HepG2 (cell line): Measurements from ENCODE around the gene HDAC10. TPM values are rescaled to one million over a fixed set of nuclear protein-coding genes. Genes with fewer than 3 reads are reported as not detected.

ENCODE experiments used
- ATAC-seq: fragments of 200-7000 bp; cut with Tn5 transposase; 3 replicates; pipeline ENCODE4 v1.9.1; 2020; ENCODE audit warnings: mild to moderate bottlenecking, moderate library complexity
- BruUV-seq: library from RNA; stranded (reverse); fragments of 400-500 nt; replicated peaks from 2 replicates; lab custom pipeline; 2021; lab: Mats Ljungman, UMichigan
- CTCF ChIA-PET: fragments of 300-600 bp; formaldehyde crosslinking; extraction: SDS; loops from one replicate; lab custom pipeline; 2021; ENCODE audit warnings: low total read pairs, inconsistent platforms, low intra/inter-chr PET ratio; lab: Yijun Ruan, JAX
- POLR2A ChIA-PET: fragments of 350-600 bp; sonication (Branson Sonifier 250); formaldehyde crosslinking; loops from one replicate; lab custom pipeline; 2020; ENCODE audit warnings: antibody characterized with exemption, inconsistent platforms; lab: Yijun Ruan, JAX
- DNase-seq: peaks from one replicate; pipeline ENCODE4 v3.0.0-alpha.2; 2015; ENCODE audit warnings: low spot score
- FAIRE-seq: peaks from 3 replicates; lab custom pipeline; 2011; peaks lifted over from hg19 to GRCh38; lab: Jason Lieb, UNC
- H2AFZ ChIP-seq: one replicate; pipeline ENCODE4 v1.6.1; 2011; ENCODE audit warnings: low read length, inconsistent platforms
- H3K27ac ChIP-seq: fragments of 300-600 bp; 3 replicates; pipeline ENCODE4 v1.8.0; 2011; ENCODE audit warnings: mixed run types, mild to moderate bottlenecking, mixed read lengths, low read length, inconsistent platforms; ENCODE audit not compliant: insufficient read depth; ENCODE audit errors: extremely low read length
- H3K27me3 ChIP-seq, 2 experiments: fragments of 200-600 bp in 1 of 2; 2 replicates in 1 of 2; 3 replicates in 1 of 2; pipeline versions ENCODE4 v1.6.0 to v1.8.0; 2011; ENCODE audit warnings: low read length in 2 of 2, mild to moderate bottlenecking in 2 of 2, moderate library complexity in 2 of 2, inconsistent platforms in 1 of 2; ENCODE audit not compliant: insufficient read depth in 2 of 2, control insufficient read depth in 1 of 2
- H3K36me3 ChIP-seq, 2 experiments: fragments of 200-600 bp in 1 of 2; replicated peaks in 1 of 2; 2 replicates in 1 of 2; 3 replicates in 1 of 2; pipeline versions ENCODE4 v1.5.1 to v1.8.0; 2011; ENCODE audit warnings: low read length in 2 of 2, inconsistent platforms in 1 of 2; ENCODE audit not compliant: insufficient read depth in 2 of 2, control insufficient read depth in 1 of 2
- H3K4me1 ChIP-seq: 2 replicates; pipeline ENCODE4 v1.5.1; 2012; ENCODE audit warnings: low read length, inconsistent platforms; ENCODE audit not compliant: insufficient read depth
- H3K4me2 ChIP-seq: 2 replicates; pipeline ENCODE4 v1.6.0; 2011; ENCODE audit warnings: low read depth, low read length, inconsistent platforms
- H3K4me3 ChIP-seq, 3 experiments: fragments of 200-600 bp in 1 of 3; sonication (generic), shearing (Covaris generic) in 1 of 3; replicated peaks in 1 of 3; 2 replicates each; pipeline ENCODE4 v1.5.1; 2011 to 2016; ENCODE audit warnings: low read length in 3 of 3, inconsistent platforms in 2 of 3, low read depth in 2 of 3, mild to moderate bottlenecking in 2 of 3, control low read depth in 1 of 3, mixed read lengths in 1 of 3; ENCODE audit not compliant: insufficient read depth in 1 of 3
- H3K79me2 ChIP-seq: one replicate; pipeline ENCODE4 v1.6.1; 2011; ENCODE audit warnings: low read length, inconsistent platforms; ENCODE audit not compliant: insufficient read depth
- H3K9ac ChIP-seq: 2 replicates; pipeline ENCODE4 v1.6.0; 2011; ENCODE audit warnings: mild to moderate bottlenecking, low read depth, low read length, inconsistent platforms; ENCODE audit not compliant: insufficient read depth
- H3K9me3 ChIP-seq: 2 replicates; pipeline ENCODE4 v1.5.1; 2012; ENCODE audit warnings: mild to moderate bottlenecking, low read length
- H4K20me1 ChIP-seq: 2 replicates; pipeline ENCODE4 v1.6.0; 2011; ENCODE audit warnings: inconsistent platforms, mild to moderate bottlenecking, low read length, moderate library complexity; ENCODE audit not compliant: insufficient read depth
- CEBPZ ChIP-seq: IDR thresholded peaks from 2 replicates; pipeline ENCODE4 v1.6.1; 2012; ENCODE audit warnings: low read length, improper control_type of control experiment
- FOXA1 ChIP-seq, 2 experiments: fragments of 450-650 bp in 1 of 2; sonication (generic) in 1 of 2; formaldehyde crosslinking in 1 of 2; IDR thresholded peaks; 2 replicates each; pipeline versions ENCODE4 v1.4.0 to v1.6.1; 2016 to 2020; ENCODE audit warnings: missing genetic modification reagents in 1 of 2
- NRL ChIP-seq: sonication (generic); formaldehyde crosslinking; IDR thresholded peaks from 2 replicates; pipeline ENCODE4 v1.5.0; 2020; ENCODE audit warnings: missing genetic modification reagents, mild to moderate bottlenecking, moderate library complexity, borderline replicate concordance
- THAP8 ChIP-seq: sonication (generic); formaldehyde crosslinking; IDR thresholded peaks from 2 replicates; pipeline ENCODE4 v1.5.1; 2020; ENCODE audit warnings: missing genetic modification reagents, mild to moderate bottlenecking, borderline replicate concordance
- ZNF235 ChIP-seq: sonication (generic); formaldehyde crosslinking; IDR thresholded peaks from 2 replicates; pipeline ENCODE4 v1.8.1; 2023; ENCODE audit warnings: mild to moderate bottlenecking, missing genetic modification reagents, borderline replicate concordance
- WGBS: methylation state at CpG from one replicate; pipeline ENCODE4 v1.1.6; 2017; ENCODE audit warnings: low lambda C conversion rate; 5-methylcytosine and 5-hydroxymethylcytosine counted together
- in situ Hi-C: cut with HindIII; loops from 2 replicates; pipeline ENCODE4 v1.10.0; 2017; ENCODE audit warnings: low pct_unique_long_range_greater_than_20kb; ENCODE audit not compliant: extremely low pct_ligation_motif_present
- intact Hi-C: fragments of 100-400 bp; cut with micrococcal nuclease; formaldehyde crosslinking; loops from one replicate; pipeline ENCODE4 v1.10.0; 2022; ENCODE audit not compliant: unreplicated experiment
- polyA plus RNA-seq, 8 experiments: library from polyadenylated mRNA; depleted of rRNA in 3 of 8; stranded (reverse) in 7 of 8; unstranded in 1 of 8; fragments of >200 nt; fragmentation: Illumina TruSeq in 4 of 8; extraction: Trizol in 4 of 8; gene quantifications; 2 replicates each; pipeline versions ENCODE4 v1.2.1 to v1.2.3, GENCODE V29; 2011 to 2016; ENCODE audit warnings: low read depth in 4 of 8, missing spikeins in 1 of 8, mixed read lengths in 1 of 8; ENCODE audit not compliant: insufficient read depth in 1 of 8
- total RNA-seq, 5 experiments: library from RNA; depleted of rRNA; stranded (reverse); fragments of >200 nt; fragmentation: Illumina TruSeq; extraction: Trizol; gene quantifications; 2 replicates each; pipeline ENCODE4 v1.2.3, GENCODE V29; 2016; ENCODE audit warnings: low read depth in 1 of 5

Gene HDAC10
- total and polyA plus RNA-seq, 2 of the 13 experiments (the other 11 are each of a cell fraction or from before 2014, with no cell fraction given): 13.9 to 14.9 TPM

GRCh38 chr22:50280708-50281383, 29.8 kb upstream of the HDAC10 start (continued):
- TF ChIP-seq CEBPZ: no peak
- no peak for TF ChIP-seq ZNF235 (CRISPR knock-in tag)

GRCh38 chr22:50280022-50280707, 29.1 kb upstream of the HDAC10 start:
- Histone ChIP-seq H2AFZ (no peak overlapping the region), H3K27me3 (no peaks in the 10 kb centered on the region), H3K27ac (no peak overlapping the region), H3K4me2 (no peak overlapping the region), H4K20me1 (0 out of 2 replicates have a peak, but pooled peaks cover 1% of the 10 kb centered on the region), H3K9me3 (no peaks in the 10 kb centered on the region), H3K4me3 (no peak overlapping the region), H3K79me2 (no peaks in the 10 kb centered on the region), H3K9ac (no peak overlapping the region), H3K4me1 (no peaks in the 10 kb centered on the region), H3K36me3 (peaks cover 35 to 45% of the 10 kb centered on the region in 2 experiments; a peak in 4 of 5 replicates)
- TF ChIP-seq NRL (no peak), THAP8 (no peak), FOXA1 (IDR thresholded peaks at IDR 0.05) (no peak), FOXA1 (CRISPR knock-in tag; IDR thresholded peaks at IDR 0.05) (no peak)
- in situ Hi-C loops (no loop called here), intact Hi-C loops (no loop called here)
- ATAC-seq: no peak
- FAIRE-seq: no peak
- POLR2A ChIA-PET: interaction anchor here (0.9 kb wide), 1 partner anchor 15 kb away, joined by 3 read pairs; no protein-coding TSS in a partner anchor
- BruUV-seq: no TSS peak
- CTCF ChIA-PET: no interaction called here
- DNase-seq: no peak
- WGBS: 98% methylated on average over 9 of the region's 38 CpGs
